ENCODE results near the gene KCNG2. TPM values are rescaled to one million over a fixed set of nuclear protein-coding genes. Genes with fewer than 3 reads are reported as not detected.

KCNG2 gene
- total RNA-seq, 1 donor = under 0.01 TPM

DNA sequence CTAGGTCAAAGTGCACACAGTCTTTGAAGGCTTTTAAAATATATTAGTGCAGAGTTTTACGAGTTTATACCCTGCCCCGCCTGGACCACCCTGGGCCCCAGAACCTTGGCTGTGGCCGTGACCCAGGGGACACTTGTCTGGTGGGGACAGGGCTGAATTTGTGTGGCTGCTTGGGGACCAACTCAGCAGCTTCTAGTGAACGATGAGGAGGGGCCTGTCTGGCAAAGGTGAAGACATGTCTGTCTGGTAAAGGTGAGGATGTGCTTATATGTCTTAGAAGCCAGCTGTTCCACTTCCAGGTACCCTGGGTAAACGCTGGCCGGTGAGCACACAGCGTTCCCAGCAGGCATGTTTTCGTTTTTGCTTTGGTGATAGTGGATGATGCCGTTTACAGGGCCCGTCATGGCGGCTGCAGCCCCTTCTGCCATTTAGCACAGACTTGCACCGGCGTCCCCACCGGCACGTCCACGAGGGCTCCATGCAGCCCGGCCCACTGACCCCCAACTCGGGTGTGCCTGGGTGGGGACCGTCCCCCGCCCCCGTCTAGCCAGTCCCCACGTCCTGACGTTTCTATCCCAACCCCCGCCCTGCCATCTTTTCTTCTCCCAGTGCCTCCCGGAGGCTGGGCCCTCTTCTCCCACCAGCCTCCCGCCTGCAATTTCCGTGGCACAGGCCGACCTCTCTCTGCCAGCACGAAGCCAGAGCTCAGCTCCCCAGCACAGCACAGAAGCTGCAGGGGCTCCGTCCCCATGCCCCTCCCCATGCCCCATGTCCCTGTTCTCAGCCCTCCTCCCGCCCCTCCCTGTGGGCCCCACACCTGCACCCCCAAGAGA lies 85.9 kb downstream of the KCNG2 start:
- DNase-seq (ENCODE audit: low read depth) = no peak
- no peak overlapping the region for H3K4me3 ChIP-seq (ENCODE audit: low read depth, low read length)
- TF ChIP-seq, protein P1, sequence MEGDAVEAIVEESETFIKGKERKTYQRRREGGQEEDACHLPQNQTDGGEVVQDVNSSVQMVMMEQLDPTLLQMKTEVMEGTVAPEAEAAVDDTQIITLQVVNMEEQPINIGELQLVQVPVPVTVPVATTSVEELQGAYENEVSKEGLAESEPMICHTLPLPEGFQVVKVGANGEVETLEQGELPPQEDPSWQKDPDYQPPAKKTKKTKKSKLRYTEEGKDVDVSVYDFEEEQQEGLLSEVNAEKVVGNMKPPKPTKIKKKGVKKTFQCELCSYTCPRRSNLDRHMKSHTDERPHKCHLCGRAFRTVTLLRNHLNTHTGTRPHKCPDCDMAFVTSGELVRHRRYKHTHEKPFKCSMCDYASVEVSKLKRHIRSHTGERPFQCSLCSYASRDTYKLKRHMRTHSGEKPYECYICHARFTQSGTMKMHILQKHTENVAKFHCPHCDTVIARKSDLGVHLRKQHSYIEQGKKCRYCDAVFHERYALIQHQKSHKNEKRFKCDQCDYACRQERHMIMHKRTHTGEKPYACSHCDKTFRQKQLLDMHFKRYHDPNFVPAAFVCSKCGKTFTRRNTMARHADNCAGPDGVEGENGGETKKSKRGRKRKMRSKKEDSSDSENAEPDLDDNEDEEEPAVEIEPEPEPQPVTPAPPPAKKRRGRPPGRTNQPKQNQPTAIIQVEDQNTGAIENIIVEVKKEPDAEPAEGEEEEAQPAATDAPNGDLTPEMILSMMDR (IDR thresholded peaks at IDR 0.05; ENCODE audit: insufficient read depth, low read depth, low read length) = no peak

DNA sequence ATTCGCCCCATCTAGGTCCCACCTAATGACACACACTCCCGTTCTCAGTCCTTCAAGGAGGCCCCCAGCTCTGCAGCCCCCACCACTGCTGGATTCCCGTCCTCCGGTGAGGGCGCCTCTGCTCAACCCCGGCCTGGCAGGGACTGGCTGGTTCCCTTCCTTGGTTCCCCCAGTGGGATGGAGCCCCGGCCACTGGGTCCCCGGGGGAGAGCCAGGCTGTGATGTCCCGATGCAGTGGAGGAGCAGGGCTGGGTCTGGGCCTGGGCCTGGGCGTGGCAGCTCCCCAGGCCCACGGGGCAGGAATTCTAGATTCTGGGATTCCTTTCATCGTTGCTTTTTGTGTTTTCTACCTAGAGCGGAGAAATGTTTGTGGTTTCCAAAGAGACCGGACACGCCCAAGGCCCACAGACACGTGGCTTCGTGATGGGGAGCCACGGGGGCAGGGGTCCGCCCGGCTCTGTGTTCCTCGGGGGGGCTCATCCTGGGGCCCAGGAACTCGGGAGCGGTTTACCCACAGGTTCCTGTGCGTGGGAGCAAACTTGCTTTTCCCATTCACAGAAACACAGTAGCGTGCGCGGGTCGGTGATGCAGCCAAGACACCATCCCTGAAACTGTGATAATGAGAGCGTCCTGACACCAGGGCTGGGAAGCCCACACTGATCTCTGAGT lies 86.7 kb downstream of the KCNG2 start:
- no peak for DNase-seq (ENCODE audit: low read depth)
- TF ChIP-seq, protein P1 (IDR thresholded peaks at IDR 0.05; ENCODE audit: insufficient read depth, low read depth, low read length) = no peak
- no peak overlapping the region for H3K4me3 ChIP-seq (ENCODE audit: low read depth, low read length)

DNA sequence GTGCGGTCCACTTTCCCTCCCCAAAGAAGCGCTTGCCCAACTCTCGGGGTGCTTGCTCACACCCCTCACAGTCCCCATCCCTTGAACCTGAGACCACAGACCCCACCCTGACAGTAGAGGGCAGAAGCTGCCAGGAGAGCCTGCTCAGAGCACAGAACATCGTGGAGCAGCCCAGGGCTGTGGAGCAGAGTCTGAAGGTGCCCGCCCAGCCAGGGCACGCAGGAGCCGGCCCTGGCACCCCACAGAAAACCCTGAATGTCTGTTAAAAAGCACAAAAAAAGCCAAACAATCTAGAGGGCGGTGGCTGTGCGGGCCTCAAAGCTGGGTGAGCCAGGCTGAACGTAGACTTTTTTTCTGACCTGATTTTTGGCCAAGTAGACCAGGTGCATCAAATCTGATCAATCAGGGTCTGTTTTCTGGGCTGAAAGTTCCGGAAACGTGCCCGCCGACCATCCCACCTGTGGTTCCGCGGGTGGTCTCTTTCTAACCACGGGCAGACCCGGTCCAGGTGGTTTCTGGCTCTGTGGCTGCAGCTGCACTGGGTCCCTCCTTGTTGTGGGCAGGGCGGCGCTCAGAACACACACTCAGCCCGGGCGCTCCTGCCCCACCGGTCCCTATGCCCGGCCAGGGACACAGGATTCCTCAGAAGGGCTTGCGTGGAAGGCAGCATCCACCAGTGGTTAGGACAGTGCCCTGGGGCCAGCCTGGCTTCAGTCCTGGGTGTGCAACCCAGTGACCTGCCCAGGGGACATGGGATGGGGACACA lies 87.4 kb downstream of the KCNG2 start:
- TF ChIP-seq, protein P1 (IDR thresholded peaks at IDR 0.05; ENCODE audit: insufficient read depth, low read depth, low read length) = no peak
- H3K4me3 ChIP-seq (ENCODE audit: low read depth, low read length) = no peak overlapping the region
- DNase-seq (ENCODE audit: low read depth) = no peak

DNA sequence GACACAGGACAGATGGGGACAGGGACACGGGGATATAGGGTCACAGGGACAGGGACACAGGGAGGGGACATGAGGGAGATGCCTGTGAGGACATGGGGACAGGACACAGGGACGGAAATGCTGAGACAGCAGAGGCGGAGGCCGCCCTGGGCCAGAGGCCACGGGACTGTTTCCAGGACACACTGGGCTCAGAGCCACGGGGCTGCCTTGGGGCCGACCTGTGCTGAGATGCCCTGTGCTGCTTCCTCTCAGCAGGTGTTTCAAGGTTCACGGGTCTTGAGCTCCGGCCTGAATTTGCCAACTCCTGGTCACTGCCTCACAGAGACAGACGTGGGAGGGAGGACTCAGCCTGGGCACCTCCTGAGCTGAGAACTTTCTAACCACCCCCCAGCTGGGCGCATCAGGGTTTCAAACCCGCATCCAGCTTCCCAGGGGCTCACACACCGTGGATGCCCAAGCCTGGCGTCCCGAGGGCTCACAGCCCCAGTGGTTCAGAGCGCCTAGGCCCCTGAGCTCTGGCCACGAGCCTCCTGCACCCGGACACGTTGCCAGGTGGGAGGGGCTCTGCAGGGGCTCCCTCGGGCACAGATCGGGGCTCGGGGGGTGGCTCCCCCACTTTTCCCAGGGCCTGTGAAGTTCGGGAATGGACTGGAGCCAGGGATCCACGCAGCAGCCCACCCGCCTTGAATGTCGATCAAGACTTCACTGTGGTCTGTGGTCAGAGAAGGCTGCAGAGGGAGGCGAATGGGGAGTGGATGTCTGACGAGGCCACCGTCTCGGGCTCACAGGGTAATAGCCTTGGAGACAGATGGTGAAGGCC lies 89.7 kb downstream of the KCNG2 start:
- DNase-seq (ENCODE audit: low read depth) = no peak
- TF ChIP-seq, protein P1 (IDR thresholded peaks at IDR 0.05; ENCODE audit: insufficient read depth, low read depth, low read length) = no peak
- no peak overlapping the region for H3K4me3 ChIP-seq (ENCODE audit: low read depth, low read length)

DNA sequence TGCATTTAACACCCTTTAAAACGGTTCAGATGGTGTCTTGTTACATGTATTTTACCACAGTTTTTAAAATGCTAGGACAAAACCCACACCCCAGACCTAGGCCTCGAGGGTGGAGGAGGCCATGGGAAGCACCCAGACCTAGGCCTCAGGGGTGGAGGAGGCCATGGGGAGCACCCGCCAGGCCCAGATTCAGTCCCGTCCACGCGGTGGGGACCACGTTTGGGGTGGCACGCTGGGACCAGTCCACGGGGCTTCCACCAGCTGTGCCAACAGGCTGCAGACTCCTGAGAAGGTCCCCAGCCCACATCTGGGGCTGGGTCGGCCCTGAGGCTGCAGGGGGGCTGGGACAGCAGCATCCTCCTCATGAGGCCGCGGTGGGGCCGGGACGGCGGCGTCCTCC lies 90.3 kb downstream of the KCNG2 start:
- no peak overlapping the region for H3K4me3 ChIP-seq (ENCODE audit: low read depth, low read length)
- no peak for DNase-seq (ENCODE audit: low read depth)
- TF ChIP-seq, protein P1 (IDR thresholded peaks at IDR 0.05; ENCODE audit: insufficient read depth, low read depth, low read length) = no peak

DNA sequence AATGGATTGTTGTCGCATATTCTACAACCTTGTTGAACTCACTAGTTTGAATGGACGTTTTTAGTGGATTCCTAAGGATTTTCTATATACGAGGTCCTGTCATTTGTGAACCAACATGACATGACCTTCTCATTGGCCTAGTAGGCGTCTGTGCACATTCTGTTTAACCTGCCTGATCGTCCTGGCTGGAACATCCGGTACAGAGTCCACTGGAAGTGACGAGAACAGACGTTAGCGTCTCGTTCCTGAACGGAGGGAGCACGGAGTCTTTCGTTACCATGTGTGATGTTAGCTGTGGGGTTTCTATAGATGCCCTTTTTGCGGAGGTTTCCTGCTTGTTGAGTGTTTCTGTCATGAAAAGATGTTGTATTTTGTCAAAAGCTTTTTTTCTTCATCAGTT lies 91.8 kb downstream of the KCNG2 start:
- no peak overlapping the region for H3K4me3 ChIP-seq (ENCODE audit: low read depth, low read length)
- DNase-seq (ENCODE audit: low read depth) = no peak
- TF ChIP-seq, protein P1 (IDR thresholded peaks at IDR 0.05; ENCODE audit: insufficient read depth, low read depth, low read length) = no peak

All from fibroblast of villous mesenchyme (primary cell).